ENCODE results near the gene BMP4. TPM values are rescaled to one million over a fixed set of nuclear protein-coding genes. Genes with fewer than 3 reads are reported as not detected.

The BMP4 gene
- total RNA-seq, 1 donor from 2014 or later, result 5.2 TPM

DNA sequence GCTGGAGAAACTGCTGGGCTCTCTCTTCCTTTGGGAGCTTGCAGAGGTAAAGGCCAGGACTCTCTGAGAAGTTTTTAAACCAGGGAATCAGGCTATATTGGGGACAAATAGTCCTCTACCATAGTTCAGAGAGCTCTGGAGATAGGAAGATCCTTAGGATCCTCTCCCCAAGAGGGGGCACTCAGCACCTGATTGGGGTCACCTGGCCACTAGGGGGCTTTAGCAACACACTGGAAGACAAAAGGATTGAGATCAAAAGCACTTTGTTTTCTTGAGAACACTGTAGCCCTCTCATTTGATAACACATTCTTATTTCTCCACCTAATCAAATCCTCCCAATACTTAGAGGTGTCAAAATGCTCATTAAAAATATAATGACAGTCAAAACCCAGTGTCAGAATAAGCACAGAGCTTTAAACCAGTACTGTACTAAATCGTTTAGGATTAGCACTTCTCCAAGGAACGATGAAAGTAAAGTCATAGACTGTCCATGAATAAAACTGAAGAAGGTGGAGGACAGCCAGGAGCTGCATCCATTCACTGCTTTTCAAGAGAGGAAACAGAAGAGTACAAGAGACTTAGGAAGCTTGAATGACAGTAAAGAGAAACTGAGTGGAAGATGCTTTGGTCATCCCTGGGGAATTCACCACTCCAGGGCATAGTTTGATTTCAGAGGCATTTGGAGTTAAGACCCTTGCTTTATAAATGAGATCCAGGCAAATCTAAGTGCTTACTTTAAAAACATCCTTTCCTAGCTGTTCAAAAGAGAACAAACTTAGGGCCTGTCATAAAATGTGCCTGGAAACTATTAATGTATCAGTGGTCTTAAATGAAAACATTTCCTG, 26.5 kb downstream of the BMP4 start:
- Histone ChIP-seq H3K4me3 (ENCODE audit: low read length in 3 of 3) (no peak overlapping the region), H3K4me1 (ENCODE audit: control insufficient read depth in 3 of 3, insufficient read depth in 3 of 3, low read length in 3 of 3) (no peaks in the 10 kb centered on the region), H3K27me3 (ENCODE audit: control insufficient read depth in 3 of 3, insufficient read depth in 3 of 3, low read length in 3 of 3) (no peaks in the 10 kb centered on the region), H3K36me3 (ENCODE audit: control insufficient read depth in 3 of 3, insufficient read depth in 3 of 3, low read length in 3 of 3) (no peaks in the 10 kb centered on the region), H3K27ac (ENCODE audit: low read depth, low read length) (no peak overlapping the region), H3K9ac (ENCODE audit: low read depth in 1 of 3, low read length in 3 of 3) (no peak overlapping the region), H3K9me3 (ENCODE audit: control insufficient read depth in 3 of 3, low read length in 3 of 3) (no peaks in the 10 kb centered on the region)

DNA sequence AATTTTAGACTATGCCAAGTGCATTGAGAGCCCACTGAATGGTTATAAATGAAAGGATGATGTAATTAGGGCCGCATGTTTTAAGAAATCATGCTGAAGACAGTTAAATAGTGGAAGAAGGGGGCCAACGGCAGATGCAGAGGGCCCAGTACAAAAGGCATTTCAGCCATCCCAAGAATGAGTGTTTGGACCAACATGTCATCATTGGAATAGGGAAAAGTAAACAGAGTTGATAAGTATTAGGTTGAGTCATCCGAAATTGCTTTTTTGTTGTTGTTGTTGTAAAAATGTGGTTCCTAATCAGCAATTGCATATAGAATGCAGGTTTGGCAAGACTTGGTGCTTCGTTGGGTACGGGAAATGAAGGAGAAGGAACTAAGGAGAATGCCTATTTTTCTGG, 29.5 kb downstream of the BMP4 start:
- H3K4me1 ChIP-seq (ENCODE audit: control insufficient read depth in 3 of 3, insufficient read depth in 3 of 3, low read length in 3 of 3), result no peaks in the 10 kb centered on the region
- no peak overlapping the region for H3K27ac ChIP-seq (ENCODE audit: low read depth, low read length)
- no peaks in the 10 kb centered on the region for H3K9me3 ChIP-seq (ENCODE audit: control insufficient read depth in 3 of 3, low read length in 3 of 3)
- H3K9ac ChIP-seq (ENCODE audit: low read depth in 1 of 3, low read length in 3 of 3), result no peak overlapping the region
- no peaks in the 10 kb centered on the region for H3K27me3 ChIP-seq (ENCODE audit: control insufficient read depth in 3 of 3, insufficient read depth in 3 of 3, low read length in 3 of 3)
- no peak overlapping the region for H3K4me3 ChIP-seq (ENCODE audit: low read length in 3 of 3)
- no peaks in the 10 kb centered on the region for H3K36me3 ChIP-seq (ENCODE audit: control insufficient read depth in 3 of 3, insufficient read depth in 3 of 3, low read length in 3 of 3)

DNA sequence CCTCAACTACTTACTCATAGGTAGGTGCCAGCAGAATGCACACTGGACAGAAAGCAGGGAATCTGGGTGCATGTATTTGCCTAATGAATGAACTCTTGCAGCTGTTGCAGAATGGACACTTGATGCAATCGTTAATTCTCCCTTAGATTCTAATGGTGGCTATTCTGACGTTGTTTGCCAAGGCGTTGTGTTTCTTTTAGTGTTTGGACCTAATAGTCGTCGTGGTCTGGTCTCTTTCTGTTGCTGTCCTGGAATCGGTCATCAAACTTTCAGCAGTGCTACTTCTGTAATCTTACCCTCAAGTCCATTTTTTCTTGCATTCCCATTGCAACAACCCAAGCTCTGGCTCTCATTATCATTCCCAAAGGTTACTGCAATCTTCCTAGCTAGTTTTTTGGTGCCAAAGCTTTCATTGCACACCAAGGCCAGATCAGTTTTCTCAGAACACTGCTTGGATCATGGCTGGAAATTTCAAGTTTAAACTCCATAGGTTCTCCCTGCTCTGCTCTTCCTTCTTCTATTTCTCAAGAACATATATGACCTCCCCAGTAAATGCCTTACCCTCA, 31.3 kb downstream of the BMP4 start:
- no peaks in the 10 kb centered on the region for H3K9me3 ChIP-seq (ENCODE audit: control insufficient read depth in 3 of 3, low read length in 3 of 3)
- no peak overlapping the region for H3K4me3 ChIP-seq (ENCODE audit: low read length in 3 of 3)
- H3K4me1 ChIP-seq (ENCODE audit: control insufficient read depth in 3 of 3, insufficient read depth in 3 of 3, low read length in 3 of 3), result no peaks in the 10 kb centered on the region
- H3K9ac ChIP-seq (ENCODE audit: low read depth in 1 of 3, low read length in 3 of 3), result no peak overlapping the region
- H3K27ac ChIP-seq (ENCODE audit: low read depth, low read length), result no peak overlapping the region
- H3K27me3 ChIP-seq (ENCODE audit: control insufficient read depth in 3 of 3, insufficient read depth in 3 of 3, low read length in 3 of 3), result no peaks in the 10 kb centered on the region
- no peaks in the 10 kb centered on the region for H3K36me3 ChIP-seq (ENCODE audit: control insufficient read depth in 3 of 3, insufficient read depth in 3 of 3, low read length in 3 of 3)

GRCh38 chr14:53924753-53925152, 31.9 kb downstream of the BMP4 start:
- Histone ChIP-seq H3K27me3 (ENCODE audit: control insufficient read depth in 3 of 3, insufficient read depth in 3 of 3, low read length in 3 of 3) (no peaks in the 10 kb centered on the region), H3K27ac (ENCODE audit: low read depth, low read length) (no peak overlapping the region), H3K36me3 (ENCODE audit: control insufficient read depth in 3 of 3, insufficient read depth in 3 of 3, low read length in 3 of 3) (no peaks in the 10 kb centered on the region), H3K4me3 (ENCODE audit: low read length in 3 of 3) (no peak overlapping the region), H3K4me1 (ENCODE audit: control insufficient read depth in 3 of 3, insufficient read depth in 3 of 3, low read length in 3 of 3) (no peaks in the 10 kb centered on the region), H3K9ac (ENCODE audit: low read depth in 1 of 3, low read length in 3 of 3) (no peak overlapping the region), H3K9me3 (ENCODE audit: control insufficient read depth in 3 of 3, low read length in 3 of 3) (no peaks in the 10 kb centered on the region)

- Histone ChIP-seq H3K36me3 (ENCODE audit: control insufficient read depth in 3 of 3, insufficient read depth in 3 of 3, low read length in 3 of 3) (no peaks in the 10 kb centered on the region), H3K27ac (ENCODE audit: low read depth, low read length) (no peak overlapping the region), H3K4me1 (ENCODE audit: control insufficient read depth in 3 of 3, insufficient read depth in 3 of 3, low read length in 3 of 3) (no peaks in the 10 kb centered on the region), H3K4me3 (ENCODE audit: low read length in 3 of 3) (no peak overlapping the region), H3K9me3 (ENCODE audit: control insufficient read depth in 3 of 3, low read length in 3 of 3) (no peaks in the 10 kb centered on the region), H3K27me3 (ENCODE audit: control insufficient read depth in 3 of 3, insufficient read depth in 3 of 3, low read length in 3 of 3) (no peaks in the 10 kb centered on the region), H3K9ac (ENCODE audit: low read depth in 1 of 3, low read length in 3 of 3) (no peak overlapping the region)
Measured at GRCh38 chr14:53921027-53921426, 35.6 kb downstream of the BMP4 start.

DNA sequence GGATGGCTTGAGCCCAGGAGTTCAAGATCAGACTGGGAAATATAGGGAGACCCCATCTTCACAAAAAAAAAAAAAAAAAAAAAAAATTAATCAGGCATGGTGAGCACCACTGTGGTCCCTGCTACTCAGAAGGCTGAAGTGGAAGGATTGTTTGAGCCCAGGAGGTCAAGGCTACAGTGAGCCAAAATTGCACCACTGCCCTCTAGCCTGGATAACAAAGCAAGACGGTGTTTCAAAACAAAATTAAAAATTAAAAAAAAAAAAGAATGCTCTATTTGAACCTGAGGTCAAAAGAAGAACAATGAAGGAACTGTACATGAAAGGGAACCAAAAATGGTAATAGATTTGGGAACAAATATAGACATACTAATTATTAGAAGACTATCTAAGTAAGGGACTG, 40.4 kb downstream of the BMP4 start:
- Histone ChIP-seq H3K36me3 (ENCODE audit: control insufficient read depth in 3 of 3, insufficient read depth in 3 of 3, low read length in 3 of 3) (no peaks in the 10 kb centered on the region), H3K9ac (ENCODE audit: low read depth in 1 of 3, low read length in 3 of 3) (no peak overlapping the region), H3K9me3 (ENCODE audit: control insufficient read depth in 3 of 3, low read length in 3 of 3) (no peaks in the 10 kb centered on the region), H3K4me3 (ENCODE audit: low read length in 3 of 3) (no peak overlapping the region), H3K27me3 (ENCODE audit: control insufficient read depth in 3 of 3, insufficient read depth in 3 of 3, low read length in 3 of 3) (no peaks in the 10 kb centered on the region), H3K27ac (ENCODE audit: low read depth, low read length) (no peak overlapping the region), H3K4me1 (ENCODE audit: control insufficient read depth in 3 of 3, insufficient read depth in 3 of 3, low read length in 3 of 3) (no peaks in the 10 kb centered on the region)

DNA sequence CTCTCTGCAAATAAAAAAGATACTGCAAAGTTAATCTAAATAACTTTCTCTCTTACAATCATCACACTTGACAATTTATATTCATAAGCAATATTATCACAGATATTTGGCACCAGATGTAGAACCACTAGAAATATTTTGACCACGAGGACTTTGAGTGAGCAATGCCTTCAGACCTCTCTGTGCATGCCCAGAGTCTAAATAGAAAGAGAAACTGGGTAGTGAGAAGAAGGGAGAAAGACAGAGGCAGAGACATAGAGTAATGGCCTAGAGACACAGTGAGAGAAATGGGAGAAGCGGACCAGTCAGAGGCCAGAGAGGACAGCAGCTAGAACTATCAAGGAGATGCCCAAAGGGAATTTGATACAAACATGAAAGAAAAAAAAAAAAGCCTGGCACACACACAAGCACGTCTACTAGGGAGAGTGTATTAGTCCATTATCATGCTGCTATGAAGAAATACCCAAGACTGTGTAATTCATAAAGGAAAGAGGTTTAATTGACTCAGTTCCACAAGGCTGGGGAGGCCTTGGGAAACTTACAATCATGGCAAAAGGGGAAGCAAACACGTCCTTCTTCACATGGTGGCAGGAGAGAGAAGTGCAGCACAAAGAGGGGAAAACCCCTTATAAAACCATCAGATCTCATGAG, 41.1 kb downstream of the BMP4 start:
- H3K36me3 ChIP-seq (ENCODE audit: control insufficient read depth in 3 of 3, insufficient read depth in 3 of 3, low read length in 3 of 3), result no peaks in the 10 kb centered on the region
- no peak overlapping the region for H3K9ac ChIP-seq (ENCODE audit: low read depth in 1 of 3, low read length in 3 of 3)
- H3K27ac ChIP-seq (ENCODE audit: low read depth, low read length), result no peak overlapping the region

DNA sequence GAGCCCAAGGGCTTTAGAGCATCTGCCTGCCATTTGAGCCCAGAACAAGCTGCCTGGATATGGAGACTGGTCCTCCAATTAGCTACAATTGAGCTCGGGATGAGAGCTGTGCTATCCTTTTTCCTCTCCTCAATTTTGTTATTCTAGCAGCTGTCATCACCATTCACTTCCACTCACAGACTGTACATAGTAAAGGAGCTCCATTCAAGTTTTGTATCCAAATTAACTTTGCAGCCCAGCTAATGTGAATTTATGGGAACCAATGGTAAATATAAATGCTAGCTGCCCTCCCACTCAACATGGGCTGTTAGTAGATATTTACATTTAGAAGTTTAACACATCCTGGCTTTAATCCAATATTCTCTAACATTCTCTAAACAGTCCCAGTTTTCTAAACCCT, 44.6 kb downstream of the BMP4 start:
- Histone ChIP-seq H3K4me3 (ENCODE audit: low read length in 3 of 3) (no peak overlapping the region), H3K9ac (ENCODE audit: low read depth in 1 of 3, low read length in 3 of 3) (no peak overlapping the region), H3K27ac (ENCODE audit: low read depth, low read length) (no peak overlapping the region), H3K36me3 (ENCODE audit: control insufficient read depth in 3 of 3, insufficient read depth in 3 of 3, low read length in 3 of 3) (no peaks in the 10 kb centered on the region), H3K4me1 (ENCODE audit: control insufficient read depth in 3 of 3, insufficient read depth in 3 of 3, low read length in 3 of 3) (no peaks in the 10 kb centered on the region), H3K9me3 (ENCODE audit: control insufficient read depth in 3 of 3, low read length in 3 of 3) (no peaks in the 10 kb centered on the region), H3K27me3 (ENCODE audit: control insufficient read depth in 3 of 3, insufficient read depth in 3 of 3, low read length in 3 of 3) (no peaks in the 10 kb centered on the region)

More for the DNA sequence above, 41.1 kb downstream of the BMP4 start:
- Histone ChIP-seq H3K27me3 (ENCODE audit: control insufficient read depth in 3 of 3, insufficient read depth in 3 of 3, low read length in 3 of 3) (no peaks in the 10 kb centered on the region), H3K4me3 (ENCODE audit: low read length in 3 of 3) (no peak overlapping the region), H3K9me3 (ENCODE audit: control insufficient read depth in 3 of 3, low read length in 3 of 3) (no peaks in the 10 kb centered on the region), H3K4me1 (ENCODE audit: control insufficient read depth in 3 of 3, insufficient read depth in 3 of 3, low read length in 3 of 3) (no peaks in the 10 kb centered on the region)

DNA sequence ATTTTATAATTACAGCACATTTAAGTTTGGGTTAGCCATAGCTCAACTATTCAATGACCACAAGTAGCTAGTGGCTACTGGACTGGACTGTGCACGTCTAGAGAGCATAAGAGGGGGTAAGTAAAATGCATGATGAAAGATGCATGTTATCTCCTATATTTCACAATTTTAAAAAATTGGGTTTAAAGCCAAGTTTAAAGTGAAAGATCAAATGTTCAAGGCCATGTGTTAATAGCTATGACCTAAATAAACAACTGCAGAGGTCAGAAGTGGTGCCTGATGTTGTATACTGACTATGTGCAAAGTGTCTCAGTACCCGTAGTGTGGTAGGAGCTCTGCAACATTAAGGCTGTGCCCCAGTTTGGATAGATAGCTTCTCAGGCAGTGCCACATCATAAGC, 48.2 kb downstream of the BMP4 start:
- Histone ChIP-seq H3K27me3 (ENCODE audit: control insufficient read depth in 3 of 3, insufficient read depth in 3 of 3, low read length in 3 of 3) (no peaks in the 10 kb centered on the region), H3K9ac (ENCODE audit: low read depth in 1 of 3, low read length in 3 of 3) (no peak overlapping the region), H3K9me3 (ENCODE audit: control insufficient read depth in 3 of 3, low read length in 3 of 3) (peaks cover 0 to 4% (median 0%) of the 10 kb centered on the region in 3 donors), H3K4me1 (ENCODE audit: control insufficient read depth in 3 of 3, insufficient read depth in 3 of 3, low read length in 3 of 3) (no peaks in the 10 kb centered on the region), H3K4me3 (ENCODE audit: low read length in 3 of 3) (no peak overlapping the region), H3K36me3 (ENCODE audit: control insufficient read depth in 3 of 3, insufficient read depth in 3 of 3, low read length in 3 of 3) (no peaks in the 10 kb centered on the region), H3K27ac (ENCODE audit: low read depth, low read length) (no peak overlapping the region)

- peaks cover 0 to 2% (median 0%) of the 10 kb centered on the region in 3 donors for H3K4me1 ChIP-seq (ENCODE audit: control insufficient read depth in 3 of 3, insufficient read depth in 3 of 3, low read length in 3 of 3)
- no peaks in the 10 kb centered on the region for H3K27me3 ChIP-seq (ENCODE audit: control insufficient read depth in 3 of 3, insufficient read depth in 3 of 3, low read length in 3 of 3)
- no peak overlapping the region for H3K4me3 ChIP-seq (ENCODE audit: low read length in 3 of 3)
- H3K27ac ChIP-seq (ENCODE audit: low read depth, low read length), result no peak overlapping the region
- H3K36me3 ChIP-seq (ENCODE audit: control insufficient read depth in 3 of 3, insufficient read depth in 3 of 3, low read length in 3 of 3), result no peaks in the 10 kb centered on the region
- H3K9me3 ChIP-seq (ENCODE audit: control insufficient read depth in 3 of 3, low read length in 3 of 3), result peaks cover 0 to 4% (median 0%) of the 10 kb centered on the region in 3 donors
- no peak overlapping the region for H3K9ac ChIP-seq (ENCODE audit: low read depth in 1 of 3, low read length in 3 of 3)
Measured at GRCh38 chr14:53902307-53902706, 54.3 kb downstream of the BMP4 start.

Data from skeletal muscle tissue (tissue), 4 donors.